ENCODE measurements around the gene DIP2C.

GRCh38 chr10:248307-248706 lies 441.2 kb downstream of the DIP2C start:
- TF ChIP-seq CTCF (IDR thresholded peaks at IDR 0.05), result no peak
- TF ChIP-seq POLR2A (IDR thresholded peaks at IDR 0.05), result no peak
